GM18499 (cell line): ENCODE results near the gene HOXC9.

ENCODE experiments used
- ATAC-seq: cut with Tn5 transposase; IDR thresholded peaks from one replicate; pipeline ENCODE4 v1.9.1; 2021; ENCODE audit warnings: moderate number of reproducible peaks; ENCODE audit not compliant: insufficient read depth, unreplicated experiment

Gene HOXC9

GRCh38 chr12:54000116-54001114 lies at the start of gene HOXC9:
Gene HOXC9, plus strand, starts transcription at chr12:54000161. Its CDS starts 28 bp downstream, at chr12:54000189.
- ATAC-seq: no peak

DNA sequence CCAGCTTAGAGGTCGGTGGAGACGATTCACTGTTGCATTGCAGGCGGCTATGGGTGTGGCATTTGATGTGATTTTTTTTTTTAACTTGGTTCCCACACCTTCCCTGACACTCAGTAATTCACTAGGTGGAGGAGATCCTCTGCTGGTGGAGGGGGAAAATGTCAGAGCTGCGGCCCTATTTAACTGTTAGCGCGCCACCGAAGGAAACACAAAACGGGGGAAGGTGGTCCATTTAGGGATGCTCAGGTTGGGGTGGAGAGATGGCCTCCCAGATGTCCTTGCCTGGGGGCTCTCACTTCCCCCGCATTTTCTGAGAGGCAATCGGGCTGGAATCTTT lies 49.6 kb upstream of the HOXC9 start:
- ATAC-seq: no peak

DNA sequence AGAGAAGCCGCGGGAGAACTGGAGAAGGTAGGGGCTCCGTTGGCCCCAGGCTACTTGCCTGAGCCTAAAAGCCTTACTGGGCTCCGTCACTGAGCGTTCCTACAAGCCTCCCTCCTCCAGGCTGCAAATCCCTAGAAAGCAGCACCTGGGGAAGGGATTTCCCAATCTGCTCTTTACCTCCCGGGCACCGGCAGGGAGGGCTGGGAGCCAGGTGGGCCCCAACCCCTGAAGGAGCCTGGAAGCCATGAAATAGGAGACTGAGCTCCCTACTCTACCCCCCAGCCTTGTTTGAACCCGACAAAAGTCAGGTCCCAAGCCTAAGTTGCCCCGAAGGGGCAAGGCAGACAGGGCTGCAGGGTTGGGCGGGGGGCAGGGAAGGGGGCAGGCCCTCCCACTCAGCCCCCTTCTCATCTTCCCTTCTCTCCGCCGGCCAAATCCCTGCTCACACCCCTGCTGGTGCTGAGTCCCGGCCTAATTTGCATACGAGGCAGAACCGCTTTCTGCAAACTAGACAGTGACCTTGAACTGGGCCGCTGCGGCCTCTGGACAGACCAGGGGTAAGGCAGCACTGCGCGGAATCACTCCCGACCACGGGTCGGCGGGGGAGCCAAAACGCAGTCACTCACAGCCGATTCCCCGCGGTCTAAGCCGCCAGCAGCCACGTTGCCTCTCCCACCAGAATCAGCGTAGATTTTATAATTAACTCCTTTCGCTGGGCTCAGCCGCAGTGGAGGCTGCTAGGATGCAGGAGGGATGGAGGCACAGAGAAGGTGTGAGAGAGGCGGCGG lies 49.0 kb upstream of the HOXC9 start:
- no peak for ATAC-seq

- ATAC-seq: no peak
These were observed 48.2 kb upstream of the HOXC9 start for GRCh38 chr12:53951577-53952334.

GRCh38 chr12:53952335-53952694 lies 47.6 kb upstream of the HOXC9 start:
- ATAC-seq: no peak

GRCh38 chr12:53952871-53953734 lies 46.9 kb upstream of the HOXC9 start:
- no peak for ATAC-seq

GRCh38 chr12:53953831-53954693 lies 45.9 kb upstream of the HOXC9 start:
- no peak for ATAC-seq

GRCh38 chr12:53954694-53955035 lies 45.3 kb upstream of the HOXC9 start, which contains the start of gene HOXC12:
Gene HOXC12, plus strand, starts transcription at chr12:53954903. Its CDS starts 27 bp downstream, at chr12:53954930.
- no peak for ATAC-seq

GRCh38 chr12:53955036-53955775 lies 44.8 kb upstream of the HOXC9 start:
- no peak for ATAC-seq

- no peak for ATAC-seq
These were observed 44.1 kb upstream of the HOXC9 start for GRCh38 chr12:53955776-53956250.

- ATAC-seq: no peak
These were observed 43.6 kb upstream of the HOXC9 start for GRCh38 chr12:53956251-53956887.

GRCh38 chr12:53956914-53957536 lies 42.9 kb upstream of the HOXC9 start:
- ATAC-seq: no peak

DNA sequence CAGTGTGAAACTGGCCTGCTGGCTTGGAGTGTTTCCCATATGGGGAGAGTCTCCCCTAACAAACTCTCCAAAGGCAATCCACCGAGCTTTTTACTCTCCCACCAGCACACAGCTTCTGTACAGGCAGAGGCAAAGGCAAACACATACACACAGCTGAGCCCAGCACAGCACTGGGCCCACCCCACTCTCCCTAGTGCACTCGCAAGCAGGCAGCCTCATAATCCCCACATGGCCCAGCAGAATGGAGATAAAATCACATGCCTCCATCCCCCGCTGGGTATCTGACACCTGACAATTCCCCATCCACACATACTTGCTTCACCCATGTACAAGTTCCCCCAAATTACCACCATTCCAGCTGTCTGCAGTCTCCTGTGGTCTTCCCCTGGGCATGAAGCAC lies 41.8 kb upstream of the HOXC9 start:
- ATAC-seq: no peak

GRCh38 chr12:53959314-53959713 lies 40.6 kb upstream of the HOXC9 start:
- ATAC-seq: no peak

- no peak for ATAC-seq
These were observed 39.6 kb upstream of the HOXC9 start for GRCh38 chr12:53960187-53961024.
